GM21447 (cell line): ENCODE data around the gene ROBO1.
"Not testable (repeated sequence)": the region's sequence is repeated elsewhere in the genome, so short reads cannot be mapped to it uniquely, and the experiment has no call there.

ENCODE experiments used
- ATAC-seq: cut with Tn5 transposase; IDR thresholded peaks from one replicate; pipeline ENCODE4 v1.9.1; 2021; ENCODE audit not compliant: unreplicated experiment

ROBO1 gene

DNA sequence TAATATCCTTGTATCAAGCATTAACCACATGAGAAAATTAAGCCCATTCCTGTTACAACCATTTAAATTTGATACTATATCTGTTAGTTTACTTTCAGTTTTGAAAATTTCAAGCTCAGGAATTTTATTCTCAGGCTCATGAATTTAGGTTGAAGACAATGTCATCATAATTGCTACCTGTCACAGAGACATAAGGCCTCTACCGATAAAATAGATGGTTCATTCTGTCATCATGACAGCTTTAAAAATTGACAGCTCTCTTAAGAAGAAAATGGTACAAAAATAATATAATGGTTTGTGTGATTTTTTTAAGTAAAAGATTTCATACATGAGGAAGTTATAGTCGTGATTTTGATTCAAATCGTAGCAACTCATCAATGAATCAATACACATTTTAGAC, 1003.2 kb downstream of the ROBO1 start:
- no peak for ATAC-seq

DNA sequence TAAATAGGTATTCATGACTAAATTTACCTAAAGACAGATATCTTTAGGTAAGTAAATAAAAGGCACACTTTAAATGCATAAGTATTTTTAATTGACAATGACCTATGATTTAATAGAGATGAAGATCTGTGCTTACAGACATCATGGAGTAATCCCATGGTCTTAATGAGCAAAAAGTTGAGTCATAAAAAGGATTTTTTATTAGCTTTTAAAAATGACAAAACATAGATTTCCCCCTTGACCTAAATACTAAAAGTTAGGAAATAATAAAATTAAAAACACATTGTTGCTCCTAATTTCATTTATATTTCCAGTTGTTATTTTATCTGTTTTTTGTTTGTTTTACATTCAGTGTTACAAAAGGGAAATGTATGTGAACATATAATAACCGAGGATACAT, 1005.7 kb downstream of the ROBO1 start:
- no peak for ATAC-seq

DNA sequence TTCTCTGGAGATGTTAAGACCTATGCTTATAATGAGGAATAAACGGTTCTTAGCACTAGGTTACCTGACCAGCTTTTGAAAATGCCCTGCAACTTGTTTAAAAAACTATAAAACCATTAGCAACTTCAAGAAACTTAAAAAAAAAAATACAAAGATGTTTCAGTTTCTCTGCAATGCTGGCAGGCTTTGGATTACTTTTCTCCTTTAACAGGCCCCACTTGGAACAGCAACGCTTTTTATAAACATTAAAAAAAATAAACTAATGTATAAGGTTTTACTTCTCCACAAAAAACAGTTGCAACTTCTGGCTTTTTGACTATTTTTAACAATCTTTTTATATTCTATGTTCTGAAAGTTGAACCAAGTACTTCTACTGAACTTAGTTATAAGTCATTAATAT, 1006.7 kb downstream of the ROBO1 start:
- ATAC-seq: no peak

DNA sequence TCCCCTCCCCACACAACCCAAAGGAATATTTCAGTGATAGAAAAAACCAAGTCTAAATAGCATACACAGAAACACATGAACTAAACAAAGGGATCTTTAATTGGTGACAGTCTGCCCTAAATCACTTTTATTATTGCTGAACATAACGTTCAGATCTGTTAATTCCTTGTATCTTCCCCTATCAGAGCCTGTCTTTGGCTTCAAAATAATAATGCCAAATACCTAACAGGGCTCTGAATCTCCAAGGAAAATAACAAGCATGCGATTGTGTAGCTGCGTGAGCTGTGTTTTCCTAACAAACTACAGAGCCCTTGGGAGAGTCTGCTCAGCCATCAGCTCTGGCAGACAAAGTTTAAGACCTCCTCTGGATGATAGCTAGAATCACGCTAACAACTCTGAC, 1010.1 kb downstream of the ROBO1 start:
- ATAC-seq: no peak

DNA sequence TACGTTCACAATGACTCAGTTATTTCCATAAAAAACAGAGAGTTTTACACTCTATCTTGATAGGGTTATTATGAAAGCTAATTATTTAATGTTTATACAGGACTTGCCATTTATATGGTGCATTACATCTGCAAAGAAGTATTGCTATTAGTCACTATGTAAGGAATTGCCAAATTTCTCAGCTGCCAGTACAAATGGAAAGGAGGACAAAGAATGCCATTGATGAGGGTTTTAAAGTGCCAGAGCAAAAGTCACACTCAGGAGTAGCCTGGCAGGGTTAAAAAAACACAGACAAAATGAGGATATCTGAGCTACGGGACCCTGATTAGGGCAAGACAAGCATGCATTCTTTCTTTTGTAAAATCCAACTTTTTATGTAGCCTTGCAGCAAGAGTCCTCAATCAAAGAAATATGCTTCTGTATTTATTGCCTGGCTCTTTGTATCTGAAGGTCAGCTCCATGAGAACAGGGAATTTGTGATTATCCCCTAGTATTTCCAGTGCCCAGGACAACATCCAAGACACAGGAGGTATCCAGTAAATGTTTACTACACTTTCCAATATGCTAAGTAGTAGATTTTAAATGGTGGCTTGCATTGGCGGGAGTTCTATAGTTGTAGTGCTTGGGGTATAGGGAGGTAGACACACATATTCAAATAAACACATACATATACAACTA, 1013.6 kb downstream of the ROBO1 start:
- no peak for ATAC-seq

DNA sequence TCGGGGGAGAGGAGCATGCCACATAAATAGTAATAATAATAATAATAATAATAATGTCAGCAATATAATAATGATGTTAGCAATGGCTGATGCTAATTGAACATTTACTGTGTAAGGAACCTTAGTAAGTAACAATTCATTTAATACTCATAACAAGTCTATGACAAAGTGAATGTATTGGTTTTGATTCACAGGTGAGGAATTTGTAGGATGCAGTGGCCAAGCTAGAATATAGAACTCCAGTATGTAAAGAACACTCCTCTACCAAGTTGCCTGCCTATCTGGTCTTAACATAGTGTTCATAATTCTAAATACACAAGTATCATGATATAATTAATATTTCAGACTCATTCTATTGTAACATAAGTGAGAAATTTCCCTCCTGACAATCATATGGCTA, 1016.5 kb downstream of the ROBO1 start:
- no peak for ATAC-seq

DNA sequence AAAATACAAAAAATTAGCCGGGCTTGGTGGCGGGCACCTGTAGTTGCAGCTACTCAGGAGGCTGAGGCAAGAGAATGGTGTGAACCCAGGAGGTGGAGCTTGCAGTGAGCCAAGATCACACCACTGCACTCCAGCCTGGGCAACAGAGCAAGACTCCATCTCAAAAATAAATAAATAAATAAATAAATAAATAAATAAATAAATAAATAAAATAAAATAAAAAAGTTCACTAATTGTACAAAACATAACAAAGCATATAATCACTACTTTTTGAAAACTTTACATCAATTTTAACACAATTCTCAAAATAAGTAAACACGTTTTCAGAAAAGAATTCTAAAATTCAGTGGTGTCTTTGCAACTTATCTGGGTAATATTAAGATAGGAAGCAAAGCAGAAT, 1017.5 kb downstream of the ROBO1 start:
- not testable (repeated sequence) for ATAC-seq

DNA sequence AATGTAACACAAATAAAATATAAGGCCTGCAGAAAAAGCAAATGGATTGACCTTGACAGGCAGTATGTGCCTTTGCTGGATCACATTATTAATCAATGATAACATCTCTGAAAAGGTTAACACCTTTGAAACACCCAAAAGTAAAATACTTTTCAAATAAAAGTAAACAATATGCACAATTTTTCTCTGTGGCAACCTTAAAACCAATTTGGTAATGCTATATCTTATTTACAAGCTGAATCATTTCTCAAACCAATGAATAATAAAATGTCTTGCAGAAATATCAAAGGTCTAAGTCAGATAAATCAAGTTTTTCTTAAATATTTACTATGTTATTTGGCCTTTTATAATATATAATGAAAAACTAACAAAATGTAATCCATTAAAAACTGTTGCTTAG, 1018.7 kb downstream of the ROBO1 start:
- ATAC-seq: no peak

DNA sequence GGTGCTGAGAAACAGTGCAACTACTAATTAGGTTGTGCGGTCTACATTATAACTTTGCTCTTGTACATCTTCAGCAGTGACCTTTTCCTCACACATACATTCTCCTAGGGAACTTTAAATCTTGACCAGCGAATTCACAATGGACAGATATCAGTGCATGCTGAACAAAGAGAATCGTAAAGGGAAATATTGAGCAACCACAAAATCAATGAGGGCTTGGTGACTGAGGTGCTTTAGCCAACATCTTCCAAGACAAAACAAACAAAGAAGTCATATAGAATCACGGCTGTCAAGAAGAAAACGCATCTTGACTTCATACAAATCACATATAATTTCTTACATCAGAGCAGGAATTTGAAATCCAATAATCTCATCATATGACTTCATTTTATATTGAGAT, 1022.0 kb downstream of the ROBO1 start:
- ATAC-seq: no peak

DNA sequence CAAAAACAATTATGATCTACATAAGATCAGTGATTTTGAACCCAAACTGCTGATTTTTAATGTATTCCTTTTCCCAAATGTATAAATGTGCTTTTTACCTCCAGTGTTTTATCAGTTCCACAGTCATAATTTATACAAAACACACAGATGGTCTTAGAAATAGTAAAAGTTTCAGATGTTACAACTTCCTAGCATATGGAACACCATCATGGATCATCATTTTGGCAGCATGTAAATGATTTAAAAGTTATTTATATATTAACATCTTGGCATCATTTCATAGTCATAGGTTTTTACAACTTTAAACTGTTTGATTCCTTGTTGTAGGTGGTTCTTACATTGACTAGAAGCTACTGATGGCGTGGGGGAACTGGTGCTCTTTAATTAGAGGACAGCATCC, 1025.3 kb downstream of the ROBO1 start:
- no peak for ATAC-seq

DNA sequence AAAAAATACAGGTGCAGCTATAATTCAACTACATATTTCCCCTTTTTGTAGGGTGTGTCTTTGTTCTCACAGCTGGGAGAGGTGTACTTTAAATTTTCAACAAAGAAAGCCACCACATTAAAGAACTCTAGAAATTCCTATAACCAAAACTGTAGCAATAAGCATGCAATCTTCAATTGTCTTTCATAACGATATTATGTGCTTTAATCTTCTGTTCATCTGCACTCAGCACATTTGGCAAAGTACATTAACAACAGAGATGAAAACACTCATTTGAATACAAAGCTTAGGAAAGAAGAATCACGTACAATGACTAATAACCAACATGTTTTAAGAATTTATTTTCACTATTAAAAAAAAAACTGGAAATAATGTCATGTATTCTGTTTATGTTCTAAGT, 1025.8 kb downstream of the ROBO1 start:
- ATAC-seq: no peak

DNA sequence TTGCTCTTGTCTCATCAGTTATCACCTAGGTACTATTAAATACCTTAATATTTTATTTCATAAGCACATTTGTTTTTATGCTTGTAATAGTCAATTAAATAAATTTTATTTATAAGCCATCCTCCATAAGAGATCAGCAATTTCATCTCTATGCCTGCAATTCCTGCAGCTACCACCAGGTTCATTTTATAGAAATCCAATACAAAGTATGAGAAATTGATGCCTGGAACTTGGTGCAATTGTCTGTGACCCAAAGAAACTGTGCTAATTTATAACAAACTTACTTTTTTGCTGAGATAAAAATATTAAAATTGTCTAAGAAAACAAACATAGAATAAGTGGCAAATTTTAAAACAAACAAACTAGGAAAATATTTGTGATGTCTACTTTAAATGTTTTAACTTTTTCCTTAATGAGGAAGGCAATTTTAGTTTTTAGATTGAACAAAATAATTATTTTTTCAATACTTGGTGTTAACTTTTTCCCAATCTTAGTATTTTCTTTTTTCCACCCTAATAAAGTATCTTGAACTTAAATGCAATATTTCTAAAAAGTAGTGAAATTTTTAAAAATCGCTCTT, 1026.6 kb downstream of the ROBO1 start:
- no peak for ATAC-seq

DNA sequence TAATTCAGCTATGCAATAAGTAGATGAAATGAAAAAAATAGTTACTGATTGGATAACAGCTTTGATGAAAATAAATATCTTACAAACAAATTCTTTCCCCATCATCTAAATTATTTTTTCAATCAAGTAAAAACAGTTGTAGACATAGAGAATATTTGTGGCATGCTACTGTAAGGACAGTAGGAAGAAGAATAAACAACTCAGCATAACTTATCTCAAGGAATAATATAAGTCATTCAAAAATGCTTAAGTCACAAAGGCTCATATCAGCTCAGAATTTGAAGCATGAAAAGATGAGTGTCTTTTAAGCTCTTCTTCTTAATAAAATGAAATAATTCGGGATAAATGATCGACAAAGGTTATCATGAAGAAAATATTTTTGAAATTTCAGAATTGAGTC, 1029.0 kb downstream of the ROBO1 start:
- no peak for ATAC-seq

DNA sequence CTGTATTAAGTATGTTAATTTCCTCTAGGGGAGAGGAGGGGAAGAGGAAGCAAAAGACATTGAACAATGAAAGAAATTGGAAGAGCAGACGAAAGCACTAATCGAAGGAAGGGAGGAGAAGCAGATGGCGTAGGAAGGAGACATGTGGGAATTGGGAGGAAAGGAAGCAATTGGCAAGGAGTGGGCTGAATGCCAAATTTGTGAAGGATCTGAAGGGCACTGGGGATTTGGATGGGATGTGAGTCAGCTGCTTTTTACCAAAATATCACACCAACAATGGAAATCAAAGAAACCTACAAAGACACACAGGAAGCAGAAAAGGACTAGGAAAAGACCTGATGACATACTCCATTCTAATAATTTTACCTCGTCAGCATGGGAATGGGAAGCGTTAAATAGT, 1029.8 kb downstream of the ROBO1 start:
- no peak for ATAC-seq

DNA sequence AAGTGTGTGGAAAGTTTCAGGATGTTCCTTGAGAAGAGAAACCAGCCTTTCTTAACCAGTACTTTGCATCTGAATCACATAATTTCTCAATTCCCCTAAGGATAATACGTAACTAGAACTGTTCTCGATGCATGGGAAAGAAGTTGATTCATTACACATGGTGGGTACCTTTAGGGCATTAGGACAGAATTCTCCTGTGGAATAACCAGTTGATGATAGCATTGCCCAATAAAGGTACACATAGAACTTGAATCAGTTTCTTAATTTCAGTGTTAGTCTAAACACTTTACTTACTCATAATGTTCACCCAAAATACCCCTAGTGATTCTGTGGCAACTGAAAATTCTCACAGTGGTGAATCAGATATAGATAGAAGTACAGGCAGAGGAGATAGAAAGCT, 1030.9 kb downstream of the ROBO1 start:
- ATAC-seq: no peak

DNA sequence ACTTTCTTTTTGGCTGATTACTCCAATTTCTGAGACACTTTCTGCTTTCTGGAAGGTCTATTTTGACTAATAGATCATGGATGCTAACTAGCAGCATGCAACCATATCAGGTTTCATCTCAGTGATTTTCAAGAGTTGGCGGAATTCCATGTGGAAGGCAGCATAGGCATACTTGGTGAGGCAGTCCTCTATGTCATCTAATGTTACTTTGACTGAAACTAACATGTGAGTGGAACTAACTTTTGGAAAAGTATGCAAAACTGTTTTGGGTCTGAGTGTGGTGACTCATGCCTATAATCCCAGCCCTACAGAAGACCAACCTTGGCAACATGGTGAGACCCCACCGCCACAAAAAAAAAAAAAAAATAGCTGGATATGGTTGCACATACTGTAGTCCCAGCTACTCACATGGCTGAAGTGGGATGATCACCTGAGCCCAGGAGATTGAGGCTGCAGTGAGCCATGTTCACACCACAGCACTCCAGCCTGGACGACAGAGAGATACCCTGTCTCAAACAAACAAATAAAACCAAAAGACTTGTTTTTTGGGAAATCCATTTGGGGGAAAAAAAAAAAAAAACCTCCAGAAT, 1033.7 kb downstream of the ROBO1 start:
- no peak for ATAC-seq

DNA sequence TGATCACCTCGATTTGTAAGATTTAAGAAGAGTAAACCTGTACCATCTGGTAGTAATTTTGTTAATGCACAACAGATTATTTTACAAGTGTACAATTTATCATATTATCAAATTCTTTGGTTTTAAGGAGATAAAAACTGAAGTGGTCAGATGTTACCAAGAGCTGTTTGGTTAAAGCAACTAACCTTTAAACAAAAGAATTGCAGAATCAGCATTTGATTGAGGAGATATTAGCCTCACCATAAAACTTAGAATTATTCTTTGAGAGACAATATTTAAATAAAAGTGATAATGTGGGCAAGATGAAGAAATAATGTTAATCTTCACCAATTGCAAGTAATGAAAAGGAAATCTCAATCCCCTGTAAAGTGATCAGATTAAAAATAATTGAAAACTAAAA, 1034.9 kb downstream of the ROBO1 start:
- ATAC-seq: no peak

DNA sequence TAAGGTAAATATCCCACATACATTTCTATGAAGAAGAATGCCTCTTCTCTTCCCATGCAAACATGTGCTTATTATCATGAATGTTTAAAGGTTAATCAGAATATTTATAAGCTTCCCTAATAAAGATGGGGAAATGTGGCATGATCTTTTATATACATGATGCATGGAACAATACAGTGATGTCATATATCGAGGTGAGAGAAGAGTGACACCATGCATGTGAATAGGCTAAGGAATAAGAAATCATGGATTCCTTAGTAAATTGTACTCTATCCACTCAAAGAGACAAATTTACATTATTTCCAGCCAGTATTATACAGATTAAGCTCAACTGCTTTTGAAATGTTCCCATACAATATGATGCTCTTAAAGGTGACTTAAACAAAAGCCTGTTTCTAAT, 1035.3 kb downstream of the ROBO1 start:
- no peak for ATAC-seq

DNA sequence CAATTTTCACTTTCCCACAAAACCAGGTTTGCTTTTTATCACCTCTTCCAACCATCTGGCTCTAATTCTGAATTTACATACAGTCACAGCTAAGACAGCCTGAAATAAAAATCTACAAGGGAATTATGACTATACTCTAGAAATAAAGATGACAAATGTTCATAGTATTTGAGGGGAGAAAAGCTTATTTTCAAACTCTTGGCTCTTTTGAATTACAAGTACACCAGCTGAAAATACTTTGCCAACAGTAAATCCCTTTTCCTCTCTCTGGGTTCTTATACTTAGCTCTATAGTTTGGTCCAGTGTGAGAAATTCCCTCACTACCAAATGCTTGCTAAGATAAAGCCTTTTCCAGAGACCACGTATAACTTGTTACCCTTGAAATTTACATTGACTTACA, 1037.9 kb downstream of the ROBO1 start:
- ATAC-seq: no peak

DNA sequence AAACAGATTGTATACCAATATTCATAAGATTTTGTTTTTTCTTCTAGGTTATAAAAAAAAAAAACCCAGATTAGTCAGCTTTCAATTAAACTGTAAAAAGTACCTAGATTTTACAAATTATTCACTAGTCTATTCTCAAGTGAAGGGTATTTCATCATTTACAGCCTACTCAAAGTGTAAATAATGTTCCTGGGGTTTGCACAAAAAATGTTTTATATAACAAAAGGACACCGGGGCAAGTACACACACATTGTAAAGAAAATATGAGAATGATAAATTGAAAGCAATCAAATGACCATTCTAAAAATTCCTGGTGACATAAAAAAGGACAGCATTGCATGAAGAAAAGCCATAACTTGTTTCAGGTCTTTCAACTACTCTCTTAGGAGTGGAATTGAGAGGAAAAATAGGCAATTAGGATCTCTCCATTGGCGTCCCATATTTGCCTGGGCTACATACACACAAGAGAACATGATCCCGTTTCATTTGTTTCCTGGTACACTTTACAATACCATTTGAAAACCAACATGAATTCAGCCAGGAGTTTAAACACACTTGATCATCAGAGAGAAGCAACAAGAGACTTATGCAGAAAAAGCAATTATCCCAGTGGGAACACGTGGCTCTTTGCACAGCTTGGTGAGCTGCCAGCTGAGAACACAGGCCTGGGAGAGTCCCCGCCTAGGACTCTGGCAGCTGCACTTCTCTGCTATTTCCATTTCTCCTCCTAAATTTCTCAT, 1039.2 kb downstream of the ROBO1 start:
- no peak for ATAC-seq

DNA sequence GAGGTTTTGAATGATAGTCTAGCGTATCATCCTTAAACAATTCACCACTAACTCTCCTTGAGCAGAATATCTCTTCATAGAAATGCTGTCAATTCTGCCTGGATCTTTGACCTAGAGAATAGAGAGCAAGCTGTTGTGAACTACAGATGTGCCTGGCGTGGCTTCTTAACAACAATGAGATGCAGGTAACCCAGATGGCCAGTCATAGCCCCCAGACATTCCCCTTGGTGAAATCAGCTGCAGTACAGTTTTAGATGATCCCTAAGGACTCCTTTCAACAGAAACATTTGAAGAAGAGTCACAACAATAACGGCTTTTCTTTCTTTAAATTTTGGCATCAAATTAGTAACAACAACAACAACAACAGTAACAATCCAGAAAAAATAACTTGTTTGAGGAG, 1041.3 kb downstream of the ROBO1 start:
- ATAC-seq: no peak

DNA sequence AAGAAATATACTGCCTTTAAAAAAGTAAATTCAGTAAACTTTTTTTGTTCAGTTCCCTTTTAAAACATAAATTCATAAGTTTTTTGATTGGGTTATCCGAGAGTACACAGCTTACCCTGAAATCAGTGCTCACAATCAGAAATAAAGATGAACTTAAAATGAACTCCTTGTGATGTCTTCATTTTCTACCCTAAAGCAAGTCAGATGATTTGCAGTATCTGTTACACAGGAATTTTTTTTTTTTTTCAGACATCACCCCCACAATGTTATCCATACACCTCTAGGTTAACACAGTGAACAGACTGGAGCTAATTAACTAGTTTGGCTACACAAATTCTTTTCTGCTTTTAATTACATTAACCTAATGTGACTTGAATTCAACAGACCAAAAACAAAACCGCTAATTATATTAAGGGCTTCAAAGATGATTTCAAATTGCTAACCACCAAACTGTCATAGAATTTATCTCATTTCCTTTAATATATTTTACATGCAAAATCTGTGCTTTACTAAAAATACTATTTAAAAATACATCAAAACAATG, 1042.0 kb downstream of the ROBO1 start:
- no peak for ATAC-seq
